Effector memory CD8-positive, alpha-beta T cell (primary cell): ENCODE data around the gene LRP4.
"Not testable (repeated sequence)": the region's sequence is repeated elsewhere in the genome, so short reads cannot be mapped to it uniquely, and the experiment has no call there.

Experiments used
- ATAC-seq: fragments of 150-1000 bp; cut with Tn5 transposase; replicated peaks from 2 replicates; pipeline ENCODE4 v1.10.0; 2021; ENCODE audit warnings: mild to moderate bottlenecking, moderate library complexity
- DNase-seq, 3 experiments: peaks; one replicate each; pipeline ENCODE4 v3.0.0; 2021
- H3K27ac Mint-ChIP-seq, 2 donors: one replicate each; pipeline ENCODE4 v1.8.0; 2022; ENCODE audit warnings: mild to moderate bottlenecking in 2 of 2, mixed read lengths in 2 of 2, moderate library complexity in 2 of 2
- H3K27me3 Mint-ChIP-seq, 2 donors: one replicate each; pipeline ENCODE4 v1.8.0; 2022; ENCODE audit warnings: mixed read lengths in 2 of 2
- H3K36me3 Mint-ChIP-seq: one replicate; pipeline ENCODE4 v1.8.0; 2022; ENCODE audit warnings: mild to moderate bottlenecking, moderate library complexity, mixed read lengths; ENCODE audit not compliant: insufficient read depth
- H3K4me1 Mint-ChIP-seq, 2 donors: one replicate each; pipeline ENCODE4 v1.8.0; 2022; ENCODE audit warnings: low read depth in 2 of 2, mixed read lengths in 2 of 2
- H3K4me3 Mint-ChIP-seq, 2 donors: one replicate each; pipeline ENCODE4 v1.8.0; 2022; ENCODE audit warnings: mild to moderate bottlenecking in 2 of 2, mixed read lengths in 2 of 2, moderate library complexity in 2 of 2
- H3K9me3 Mint-ChIP-seq, 2 donors: one replicate each; pipeline ENCODE4 v1.8.0; 2022; ENCODE audit warnings: mixed read lengths in 2 of 2

LRP4 gene

GRCh38 chr11:46944356-46945075 is 26.2 kb upstream of the LRP4 start:
- ATAC-seq (no peak), DNase-seq (no peak)
- peaks cover 2 to 9% of the 10 kb centered on the region in 2 donors for H3K4me1 Mint-ChIP-seq
- H3K27me3 Mint-ChIP-seq = no peaks in the 10 kb centered on the region
- H3K9me3 Mint-ChIP-seq = no peaks in the 10 kb centered on the region
- peak overlapping the region in 1 of 2 donors; percentile 36 for H3K27ac Mint-ChIP-seq
- H3K36me3 Mint-ChIP-seq = no peaks in the 10 kb centered on the region
- no peak overlapping the region for H3K4me3 Mint-ChIP-seq

- H3K9me3 Mint-ChIP-seq = no peaks in the 10 kb centered on the region
- no peak overlapping the region for H3K4me3 Mint-ChIP-seq
- H3K4me1 Mint-ChIP-seq = peaks cover 2 to 18% of the 10 kb centered on the region in 2 donors
- peak overlapping the region in 1 of 2 donors; percentile 39 for H3K27ac Mint-ChIP-seq
- DNase-seq = no peak
- peaks cover 3% of the 10 kb centered on the region for H3K36me3 Mint-ChIP-seq
- no peak for ATAC-seq
- H3K27me3 Mint-ChIP-seq = no peaks in the 10 kb centered on the region
These were observed 23.8 kb upstream of the LRP4 start for GRCh38 chr11:46942172-46942571.

DNA sequence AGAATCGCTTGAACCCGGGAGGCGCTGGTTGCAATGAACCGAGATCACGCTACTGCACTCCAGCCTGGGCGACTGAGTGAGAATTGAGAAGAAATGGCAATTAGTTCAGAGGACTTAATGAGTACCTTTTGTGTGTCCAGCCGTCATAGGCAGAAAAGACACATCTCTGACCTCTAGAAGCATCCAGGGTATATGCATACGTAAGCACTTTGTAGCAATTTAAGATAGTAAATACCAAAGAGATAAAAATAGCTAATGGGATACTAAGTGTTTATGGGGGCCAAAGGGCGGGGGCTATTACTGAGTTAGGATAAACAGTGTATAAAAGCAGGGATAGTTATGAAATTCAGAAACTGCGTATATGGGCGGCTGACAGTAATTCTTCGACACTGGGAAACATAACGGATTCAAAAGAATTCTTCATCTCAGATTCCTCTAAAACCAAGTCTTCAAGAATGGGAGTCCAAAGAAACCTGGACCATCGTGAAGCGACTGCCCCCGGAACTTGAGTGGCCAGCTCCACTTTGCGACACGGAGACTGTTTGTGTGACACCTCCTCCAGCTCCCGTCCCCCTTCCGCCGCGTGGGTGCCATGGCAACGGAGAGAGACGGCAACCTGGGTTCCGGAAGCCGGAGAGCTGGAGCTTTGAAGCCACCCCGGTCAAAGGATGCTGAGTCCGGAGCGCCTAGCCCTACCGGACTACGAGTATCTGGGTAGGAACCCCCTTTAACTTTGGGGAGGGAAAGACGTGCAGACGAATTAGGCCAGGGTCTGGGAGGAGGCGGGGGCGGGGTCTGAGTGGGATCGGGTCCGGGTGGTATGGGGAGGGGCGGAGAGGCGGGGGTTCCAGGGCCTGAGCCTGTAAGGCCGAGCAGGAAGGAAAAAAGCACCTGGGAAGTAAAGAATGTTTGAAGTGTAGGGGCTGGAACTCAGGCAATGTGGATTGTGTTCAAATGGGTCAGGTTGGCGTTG is 18.1 kb upstream of the LRP4 start, which contains the start of gene CSTPP1:
CSTPP1 (plus strand) TSS at position 624 of the 973 bp plus-strand sequence; CDS start at position 669, 45 bp downstream.
- Mint-ChIP-seq H3K9me3 (no peaks in the 10 kb centered on the region), H3K36me3 (peaks cover 14% of the 10 kb centered on the region), H3K4me1 (peaks cover 10 to 31% of the 10 kb centered on the region in 2 donors), H3K27me3 (peaks cover 9 to 11% of the 10 kb centered on the region in 2 donors), H3K27ac (peak within 1 kb of the TSS; percentile 92 to 94), H3K4me3 (peak within 1 kb of the TSS; percentile 84 to 93)
- peak; percentile 99 for ATAC-seq
- peak; percentile 89 to 92 (median 90) for DNase-seq

DNA sequence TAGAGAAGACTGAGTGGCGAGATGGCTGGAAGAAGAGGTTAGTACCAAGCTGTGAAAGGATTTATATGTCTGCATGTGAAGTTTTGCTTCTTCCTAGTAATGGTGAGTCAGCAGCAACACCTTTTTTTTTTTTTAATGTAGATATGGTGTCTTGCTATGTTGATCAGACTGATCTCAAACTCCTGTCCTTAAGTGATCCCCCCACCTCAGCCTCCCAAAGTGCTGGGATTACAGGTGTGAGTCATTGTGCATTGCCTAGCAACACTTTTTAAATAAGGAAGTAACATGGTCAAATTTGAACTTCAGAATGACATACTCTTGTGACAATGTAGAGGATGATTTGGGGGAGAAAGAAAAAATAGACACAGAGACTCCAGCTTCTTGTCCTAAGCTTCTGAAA is 11.7 kb upstream of the LRP4 start:
- no peak overlapping the region for H3K4me3 Mint-ChIP-seq
- no peaks in the 10 kb centered on the region for H3K4me1 Mint-ChIP-seq
- no peaks in the 10 kb centered on the region for H3K9me3 Mint-ChIP-seq
- H3K27me3 Mint-ChIP-seq = peaks cover 44% of the 10 kb centered on the region in 2 donors
- peak; percentile 35 for ATAC-seq
- DNase-seq = no peak
- H3K27ac Mint-ChIP-seq = no peak overlapping the region
- H3K36me3 Mint-ChIP-seq = no peaks in the 10 kb centered on the region

GRCh38 chr11:46928701-46929100 is 10.4 kb upstream of the LRP4 start:
- peaks cover 44 to 49% of the 10 kb centered on the region in 2 donors for H3K27me3 Mint-ChIP-seq
- DNase-seq, H3K4me3 Mint-ChIP-seq, ATAC-seq, H3K27ac Mint-ChIP-seq, H3K9me3 Mint-ChIP-seq, H3K4me1 Mint-ChIP-seq, H3K36me3 Mint-ChIP-seq: not testable (repeated sequence)

- Mint-ChIP-seq H3K27me3 (peaks cover 44 to 49% of the 10 kb centered on the region in 2 donors), H3K27ac (peak overlapping the region in 1 of 2 donors; percentile 41)
- H3K36me3 Mint-ChIP-seq, H3K4me3 Mint-ChIP-seq, H3K4me1 Mint-ChIP-seq, H3K9me3 Mint-ChIP-seq, DNase-seq, ATAC-seq: not testable (repeated sequence)
These were observed 9.6 kb upstream of the LRP4 start for GRCh38 chr11:46927928-46928327.

DNA sequence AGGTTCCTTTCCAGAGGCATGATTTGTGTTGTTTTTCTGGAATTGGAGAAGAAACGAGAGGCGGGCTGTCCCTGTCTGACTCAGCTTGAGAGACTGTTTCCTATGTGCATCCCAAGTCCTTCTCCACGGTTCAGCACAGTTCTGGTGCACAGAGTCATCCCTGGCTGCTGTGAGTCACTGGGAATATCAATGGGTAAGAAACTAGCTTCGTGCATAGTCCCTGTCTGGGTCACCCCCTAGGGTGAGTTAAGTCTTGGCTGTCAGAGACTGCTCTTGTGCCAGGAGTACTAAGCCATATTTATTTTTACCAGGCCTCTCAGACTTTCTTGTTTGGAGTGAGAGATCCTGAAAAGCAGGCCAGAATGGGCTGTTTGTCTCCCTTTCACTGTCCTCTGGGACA is 2.4 kb upstream of the LRP4 start:
- no peak for DNase-seq
- H3K4me3 Mint-ChIP-seq = no peak overlapping the region
- H3K9me3 Mint-ChIP-seq = no peaks in the 10 kb centered on the region
- H3K36me3 Mint-ChIP-seq = no peaks in the 10 kb centered on the region
- no peak overlapping the region for H3K27ac Mint-ChIP-seq
- no peak for ATAC-seq
- H3K4me1 Mint-ChIP-seq = peaks cover 27% of the 10 kb centered on the region in 2 donors
- H3K27me3 Mint-ChIP-seq = peaks cover 42 to 59% of the 10 kb centered on the region in 2 donors

GRCh38 chr11:46918788-46919513 is 601 bp upstream of the LRP4 start:
- H3K36me3 Mint-ChIP-seq = no peaks in the 10 kb centered on the region
- H3K9me3 Mint-ChIP-seq = no peaks in the 10 kb centered on the region
- DNase-seq (no peak), ATAC-seq (no peak)
- H3K4me1 Mint-ChIP-seq = peaks cover 27% of the 10 kb centered on the region in 2 donors
- H3K27ac Mint-ChIP-seq = peak overlapping the region in 1 of 2 donors; percentile 57
- peaks cover 53 to 66% of the 10 kb centered on the region in 2 donors for H3K27me3 Mint-ChIP-seq
- peak overlapping the region; percentile 84 to 87 for H3K4me3 Mint-ChIP-seq

- H3K27ac Mint-ChIP-seq = no peak overlapping the region
- no peak for DNase-seq
- H3K27me3 Mint-ChIP-seq = peaks cover 65 to 78% of the 10 kb centered on the region in 2 donors
- peaks cover 27% of the 10 kb centered on the region in 2 donors for H3K4me1 Mint-ChIP-seq
- H3K4me3 Mint-ChIP-seq = peak overlapping the region; percentile 77 to 79
- no peaks in the 10 kb centered on the region for H3K36me3 Mint-ChIP-seq
- no peak for ATAC-seq
- no peaks in the 10 kb centered on the region for H3K9me3 Mint-ChIP-seq
These were observed 628 bp downstream of the LRP4 start for GRCh38 chr11:46917762-46918082.

DNA sequence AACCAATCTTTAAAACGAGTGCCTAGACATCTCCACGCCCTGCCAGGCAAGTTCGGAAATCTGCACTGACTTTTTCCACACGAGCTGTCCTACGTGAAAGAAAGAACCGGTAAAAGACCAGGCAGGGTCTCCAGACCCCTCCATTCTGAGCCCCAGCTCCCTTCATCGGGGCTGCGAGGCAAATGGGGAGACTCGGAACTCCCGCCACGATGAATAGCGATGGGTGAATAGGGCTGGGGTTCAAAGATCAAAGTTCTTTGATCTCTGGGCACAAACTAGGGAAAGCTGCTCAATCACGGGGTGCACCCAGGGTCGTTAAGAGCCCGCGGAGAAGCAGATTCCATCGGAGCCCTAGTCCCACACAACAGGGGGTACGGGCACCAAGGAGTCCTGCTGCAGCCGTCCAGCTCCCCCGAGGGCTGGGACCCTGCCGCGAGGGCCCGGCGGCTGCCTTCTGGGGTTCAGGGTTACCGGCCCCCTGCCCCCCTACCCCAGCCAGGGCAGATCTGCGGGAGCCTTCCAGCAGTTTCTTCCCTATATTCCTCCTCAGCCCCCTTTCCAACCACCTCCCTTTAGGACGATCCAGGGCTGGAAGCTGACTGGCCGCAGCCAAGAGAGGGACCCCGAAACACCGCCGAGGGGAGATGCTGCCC is 1.1 kb downstream of the LRP4 start:
- Mint-ChIP-seq H3K36me3 (no peaks in the 10 kb centered on the region), H3K27ac (peak overlapping the region in 1 of 2 donors; percentile 66), H3K4me3 (peak overlapping the region; percentile 77 to 79), H3K9me3 (no peaks in the 10 kb centered on the region), H3K4me1 (peaks cover 27% of the 10 kb centered on the region in 2 donors), H3K27me3 (peaks cover 70 to 83% of the 10 kb centered on the region in 2 donors)
- ATAC-seq (peak; percentile 6), DNase-seq (no peak)

DNA sequence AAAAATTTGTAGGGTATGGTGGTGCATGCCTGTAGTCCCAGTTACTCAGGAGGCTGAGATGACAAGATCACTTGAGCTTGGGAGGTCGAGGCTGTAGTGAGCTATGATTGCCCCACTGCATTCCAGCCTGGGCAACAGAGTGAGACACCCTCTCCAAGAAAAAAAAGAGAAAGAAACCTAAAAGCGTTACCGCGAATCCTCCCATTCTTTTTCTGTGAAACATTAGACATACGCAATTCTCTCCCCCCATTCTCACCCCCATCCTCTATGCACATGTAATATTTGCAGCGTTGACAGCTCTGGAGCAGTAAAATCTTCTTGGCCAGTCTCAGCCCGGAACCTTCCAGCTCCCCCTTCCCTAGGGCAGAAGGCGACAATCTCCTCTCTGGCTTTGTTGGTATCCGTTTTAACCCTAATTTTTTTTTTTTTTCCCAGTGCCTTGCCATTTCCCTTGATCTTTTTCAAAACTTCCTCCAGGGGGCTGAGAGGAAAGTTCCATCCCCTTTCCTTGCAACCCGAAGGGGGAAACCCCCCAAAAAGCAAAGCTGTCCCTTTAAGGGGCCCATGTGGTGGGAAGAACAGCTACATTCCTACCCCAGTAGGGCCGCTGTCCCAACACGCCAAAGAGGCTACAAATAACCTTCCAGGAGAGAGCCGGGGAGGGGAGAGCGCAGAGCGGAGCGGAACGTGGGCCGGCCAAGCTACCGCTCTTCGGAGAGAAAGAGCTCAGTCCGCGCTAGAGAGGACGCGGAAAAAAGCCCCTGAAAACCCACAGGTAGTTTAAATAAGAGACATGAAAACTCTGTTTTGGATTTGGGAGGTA is 1.9 kb downstream of the LRP4 start:
- no peaks in the 10 kb centered on the region for H3K9me3 Mint-ChIP-seq
- ATAC-seq (peak; percentile 33), DNase-seq (peak in 1 of 3 experiments; percentile 15)
- H3K4me1 Mint-ChIP-seq = peaks cover 27% of the 10 kb centered on the region in 2 donors
- H3K4me3 Mint-ChIP-seq = peak overlapping the region; percentile 77 to 79
- H3K27ac Mint-ChIP-seq = peak overlapping the region in 1 of 2 donors; percentile 66
- peaks cover 74 to 90% of the 10 kb centered on the region in 2 donors for H3K27me3 Mint-ChIP-seq
- no peaks in the 10 kb centered on the region for H3K36me3 Mint-ChIP-seq

- H3K27ac Mint-ChIP-seq = no peak overlapping the region
- ATAC-seq (no peak), DNase-seq (no peak)
- H3K4me1 Mint-ChIP-seq = peaks cover 22 to 25% of the 10 kb centered on the region in 2 donors
- H3K4me3 Mint-ChIP-seq = no peak overlapping the region
- H3K36me3 Mint-ChIP-seq = no peaks in the 10 kb centered on the region
- H3K27me3 Mint-ChIP-seq = peaks cover 79 to 92% of the 10 kb centered on the region in 2 donors
- H3K9me3 Mint-ChIP-seq = no peaks in the 10 kb centered on the region
These were observed 3.4 kb downstream of the LRP4 start for GRCh38 chr11:46914910-46915309.
